A673 (cell line): ENCODE measurements around the gene KDM4B. TPM values are rescaled to one million over a fixed set of nuclear protein-coding genes. Genes with fewer than 3 reads are reported as not detected.

Experiments
- BruUV-seq: library from RNA; stranded (reverse); fragments of 400-500 nt; replicated peaks from 2 replicates; lab custom pipeline; 2021; lab: Mats Ljungman, UMichigan
- CTCF ChIA-PET: fragments of 300-600 bp; sonication (Branson Sonifier 250); formaldehyde crosslinking; loops from one replicate; lab custom pipeline; 2022; ENCODE audit warnings: antibody characterized with exemption; lab: Charles Lee
- POLR2A ChIA-PET: fragments of 300-600 bp; sonication (Branson Sonifier 250); formaldehyde crosslinking; loops from one replicate; lab custom pipeline; 2022; ENCODE audit warnings: antibody characterized with exemption; ENCODE audit not compliant: low non-redundant PET; lab: Charles Lee
- DNase-seq: peaks from one replicate; pipeline ENCODE4 v3.0.0-alpha.2; 2015; ENCODE audit warnings: low spot score
- H3K27ac ChIP-seq: fragments of 200-600 bp; sonication (generic); 2 replicates; pipeline ENCODE4 v1.5.1; 2016; ENCODE audit warnings: mixed run types, low read depth, mild to moderate bottlenecking, mixed read lengths, antibody characterized with exemption, low read length; ENCODE audit not compliant: poor library complexity, severe bottlenecking
- H3K27me3 ChIP-seq: fragments of 200-600 bp; sonication (generic); replicated peaks from 2 replicates; pipeline ENCODE4 v1.6.1; 2017; ENCODE audit warnings: mixed run types, low read depth, mild to moderate bottlenecking, mixed read lengths, antibody characterized with exemption, low read length; ENCODE audit not compliant: insufficient read depth, poor library complexity
- H3K36me3 ChIP-seq: fragments of 200-600 bp; sonication (generic); 2 replicates; pipeline ENCODE4 v1.6.1; 2016; ENCODE audit warnings: mixed run types, mild to moderate bottlenecking, mixed read lengths, antibody characterized with exemption, low read length; ENCODE audit not compliant: insufficient read depth, poor library complexity, severe bottlenecking
- H3K4me1 ChIP-seq: fragments of 200-600 bp; sonication (generic); 2 replicates; pipeline ENCODE4 v1.6.1; 2017; ENCODE audit warnings: mixed run types, mild to moderate bottlenecking, mixed read lengths, antibody characterized with exemption, low read length; ENCODE audit not compliant: insufficient read depth, poor library complexity, severe bottlenecking
- H3K4me3 ChIP-seq: fragments of 200-600 bp; sonication (generic); 2 replicates; pipeline ENCODE4 v1.5.1; 2016; ENCODE audit warnings: low read depth, mixed run types, mild to moderate bottlenecking, mixed read lengths, low read length; ENCODE audit not compliant: poor library complexity, severe bottlenecking
- H3K9me3 ChIP-seq: fragments of 200-600 bp; sonication (generic); 2 replicates; pipeline ENCODE4 v1.6.1; 2016; ENCODE audit warnings: mixed run types, low read depth, mild to moderate bottlenecking, mixed read lengths, antibody characterized with exemption, low read length; ENCODE audit not compliant: poor library complexity, severe bottlenecking
- EZH2 ChIP-seq: fragments of 200-600 bp; sonication (generic); IDR thresholded peaks from 2 replicates; pipeline ENCODE4 v1.6.1; 2017; ENCODE audit warnings: borderline replicate concordance, low read depth, mild to moderate bottlenecking, mixed read lengths, antibody characterized with exemption, low read length; ENCODE audit not compliant: poor library complexity, severe bottlenecking
- intact Hi-C: fragments of 100-400 bp; cut with micrococcal nuclease; formaldehyde crosslinking; loops from one replicate; pipeline ENCODE4 v1.10.0; 2022; ENCODE audit not compliant: unreplicated experiment
- total RNA-seq: library from RNA; stranded (reverse); gene quantifications from 2 replicates; pipeline ENCODE4 v1.2.3, GENCODE V29; 2021
- TF ChIP-seq, protein P1 (sequence below): fragments of 300-800, 200-600 bp; sonication (generic); conservative IDR thresholded peaks from 2 replicates; pipeline ENCODE4 v1.5.1; 2017; ENCODE audit warnings: low read depth, mild to moderate bottlenecking, antibody characterized with exemption, low read length, moderate library complexity, mixed read lengths

Gene KDM4B
- total RNA-seq, 1 experiment from 2014 or later, result 30.0 TPM

DNA sequence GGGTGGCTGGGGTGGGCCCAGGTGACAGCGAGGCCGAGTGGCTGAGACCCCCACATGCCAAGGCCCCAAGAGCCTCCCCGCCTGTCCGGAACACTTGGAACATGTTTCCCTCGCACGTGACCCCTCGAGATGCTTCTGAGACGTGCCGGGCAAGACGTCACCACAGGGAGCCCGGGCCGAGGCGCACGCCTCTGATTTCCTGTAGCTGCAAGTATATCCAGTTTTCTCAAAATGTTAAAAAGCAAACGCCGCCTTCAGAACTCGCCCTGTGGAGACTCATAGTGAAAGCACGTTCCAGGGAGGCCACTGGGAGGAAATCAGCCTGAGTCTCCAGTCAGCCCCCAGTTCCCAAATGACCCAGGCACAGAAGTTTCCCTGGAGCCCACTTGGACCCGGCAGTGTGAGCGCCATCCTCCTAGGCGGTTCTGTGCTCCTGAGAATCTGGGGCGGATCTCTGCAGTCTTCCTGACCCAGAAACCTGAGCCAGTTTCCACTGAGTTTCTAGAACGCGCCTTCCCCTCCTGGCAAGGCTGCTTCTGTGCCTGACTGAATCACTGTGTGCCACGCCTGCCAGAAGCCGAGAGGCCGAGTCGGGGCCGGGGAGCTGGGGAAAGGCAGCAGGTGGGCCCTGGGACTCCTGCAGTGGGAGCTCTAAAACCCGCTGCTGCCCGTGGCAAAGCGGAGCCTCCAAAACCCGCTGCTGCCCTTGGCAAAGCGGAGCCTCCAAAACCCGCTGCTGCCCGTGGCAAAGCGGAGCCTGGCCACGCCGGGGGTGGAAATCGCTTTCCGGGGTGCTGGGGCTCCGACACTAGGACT, 179.3 kb downstream of the KDM4B start:
- ChIA-PET CTCF (interaction anchor here (0.6 kb wide), 1 partner anchor 539 kb away, joined by 5 read pairs; no protein-coding TSS in a partner anchor), POLR2A (interaction anchor here (0.6 kb wide), 2 partner anchors 72 to 102 kb away, joined by 3 read pairs; no protein-coding TSS in a partner anchor)
- Histone ChIP-seq H3K4me3 (no peak overlapping the region), H3K9me3 (no peaks in the 10 kb centered on the region), H3K27me3 (no peaks in the 10 kb centered on the region), H3K27ac (peak overlapping the region; percentile 50), H3K4me1 (peaks cover 16% of the 10 kb centered on the region), H3K36me3 (peaks cover 9% of the 10 kb centered on the region)
- BruUV-seq, result no TSS peak
- no peak for TF ChIP-seq EZH2
- TF ChIP-seq, protein P1, sequence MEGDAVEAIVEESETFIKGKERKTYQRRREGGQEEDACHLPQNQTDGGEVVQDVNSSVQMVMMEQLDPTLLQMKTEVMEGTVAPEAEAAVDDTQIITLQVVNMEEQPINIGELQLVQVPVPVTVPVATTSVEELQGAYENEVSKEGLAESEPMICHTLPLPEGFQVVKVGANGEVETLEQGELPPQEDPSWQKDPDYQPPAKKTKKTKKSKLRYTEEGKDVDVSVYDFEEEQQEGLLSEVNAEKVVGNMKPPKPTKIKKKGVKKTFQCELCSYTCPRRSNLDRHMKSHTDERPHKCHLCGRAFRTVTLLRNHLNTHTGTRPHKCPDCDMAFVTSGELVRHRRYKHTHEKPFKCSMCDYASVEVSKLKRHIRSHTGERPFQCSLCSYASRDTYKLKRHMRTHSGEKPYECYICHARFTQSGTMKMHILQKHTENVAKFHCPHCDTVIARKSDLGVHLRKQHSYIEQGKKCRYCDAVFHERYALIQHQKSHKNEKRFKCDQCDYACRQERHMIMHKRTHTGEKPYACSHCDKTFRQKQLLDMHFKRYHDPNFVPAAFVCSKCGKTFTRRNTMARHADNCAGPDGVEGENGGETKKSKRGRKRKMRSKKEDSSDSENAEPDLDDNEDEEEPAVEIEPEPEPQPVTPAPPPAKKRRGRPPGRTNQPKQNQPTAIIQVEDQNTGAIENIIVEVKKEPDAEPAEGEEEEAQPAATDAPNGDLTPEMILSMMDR, result no peak
- intact Hi-C loops, result no loop called here
- DNase-seq, result peak; percentile 55

DNA sequence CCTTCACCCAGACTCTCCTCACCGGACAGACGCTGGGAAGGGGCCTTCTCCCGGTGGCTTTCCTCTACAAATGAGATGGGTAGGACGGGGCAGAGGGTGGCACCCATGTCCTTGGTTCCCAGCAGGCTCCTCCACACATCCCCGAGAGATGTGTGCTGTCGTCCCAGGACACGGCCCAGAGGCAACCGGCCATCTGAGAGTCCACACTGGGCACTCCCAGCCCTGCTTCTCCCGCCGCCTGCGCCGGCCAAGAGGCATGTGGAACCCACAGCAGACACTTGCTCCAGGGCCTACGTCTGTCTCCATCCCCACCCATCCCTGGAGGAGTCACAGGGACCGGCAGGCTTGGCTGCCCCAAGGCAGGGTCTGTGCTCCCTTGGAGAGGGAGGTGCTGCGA, 179.9 kb downstream of the KDM4B start:
- H3K4me1 ChIP-seq, result peaks cover 16% of the 10 kb centered on the region
- DNase-seq, result no peak
- peaks cover 9% of the 10 kb centered on the region for H3K36me3 ChIP-seq
- no peak overlapping the region for H3K4me3 ChIP-seq
- no peaks in the 10 kb centered on the region for H3K27me3 ChIP-seq
- intact Hi-C loops, result no loop called here
- H3K9me3 ChIP-seq, result no peaks in the 10 kb centered on the region
- BruUV-seq, result no TSS peak
- no peak for TF ChIP-seq EZH2
- TF ChIP-seq, protein P1, result no peak
- peak overlapping the region; percentile 50 for H3K27ac ChIP-seq
- POLR2A ChIA-PET, result no interaction called here
- CTCF ChIA-PET, result no interaction called here

DNA sequence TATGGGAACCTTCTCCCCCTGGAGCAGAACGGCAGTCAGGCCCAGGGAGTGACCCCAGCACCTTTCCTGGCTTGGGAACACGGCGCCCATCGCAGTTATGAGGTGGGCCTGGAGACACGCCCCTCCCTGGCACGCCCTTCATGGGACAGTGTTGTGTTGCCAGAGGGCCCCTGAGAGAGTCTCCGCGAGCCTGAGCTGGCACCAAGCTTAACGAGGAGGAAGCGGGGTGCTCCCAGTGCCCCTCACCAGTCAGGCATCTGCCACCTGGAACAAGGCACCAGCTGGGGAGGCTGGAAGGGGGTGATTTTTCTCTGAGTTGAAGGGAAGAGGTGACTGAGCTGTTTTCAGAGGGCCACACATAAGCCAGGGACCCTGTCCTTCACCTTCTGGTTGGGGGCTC, 180.6 kb downstream of the KDM4B start:
- no peaks in the 10 kb centered on the region for H3K9me3 ChIP-seq
- CTCF ChIA-PET, result no interaction called here
- peaks cover 9% of the 10 kb centered on the region for H3K36me3 ChIP-seq
- BruUV-seq, result no TSS peak
- TF ChIP-seq, protein P1, result no peak
- TF ChIP-seq EZH2, result no peak
- H3K27ac ChIP-seq, result no peak overlapping the region
- no peak overlapping the region for H3K4me3 ChIP-seq
- H3K27me3 ChIP-seq, result no peaks in the 10 kb centered on the region
- H3K4me1 ChIP-seq, result peaks cover 16% of the 10 kb centered on the region
- no peak for DNase-seq
- intact Hi-C loops, result no loop called here
- POLR2A ChIA-PET, result interaction anchor here (0.5 kb wide), 1 partner anchor 27 kb away, joined by 16 read pairs; no protein-coding TSS in a partner anchor
